ENCODE data around the gene SERP2. TPM values are rescaled to one million over a fixed set of nuclear protein-coding genes. Genes with fewer than 3 reads are reported as not detected.

Gene SERP2
- total RNA-seq, 1 donor from 2014 or later: 0.25 TPM

DNA sequence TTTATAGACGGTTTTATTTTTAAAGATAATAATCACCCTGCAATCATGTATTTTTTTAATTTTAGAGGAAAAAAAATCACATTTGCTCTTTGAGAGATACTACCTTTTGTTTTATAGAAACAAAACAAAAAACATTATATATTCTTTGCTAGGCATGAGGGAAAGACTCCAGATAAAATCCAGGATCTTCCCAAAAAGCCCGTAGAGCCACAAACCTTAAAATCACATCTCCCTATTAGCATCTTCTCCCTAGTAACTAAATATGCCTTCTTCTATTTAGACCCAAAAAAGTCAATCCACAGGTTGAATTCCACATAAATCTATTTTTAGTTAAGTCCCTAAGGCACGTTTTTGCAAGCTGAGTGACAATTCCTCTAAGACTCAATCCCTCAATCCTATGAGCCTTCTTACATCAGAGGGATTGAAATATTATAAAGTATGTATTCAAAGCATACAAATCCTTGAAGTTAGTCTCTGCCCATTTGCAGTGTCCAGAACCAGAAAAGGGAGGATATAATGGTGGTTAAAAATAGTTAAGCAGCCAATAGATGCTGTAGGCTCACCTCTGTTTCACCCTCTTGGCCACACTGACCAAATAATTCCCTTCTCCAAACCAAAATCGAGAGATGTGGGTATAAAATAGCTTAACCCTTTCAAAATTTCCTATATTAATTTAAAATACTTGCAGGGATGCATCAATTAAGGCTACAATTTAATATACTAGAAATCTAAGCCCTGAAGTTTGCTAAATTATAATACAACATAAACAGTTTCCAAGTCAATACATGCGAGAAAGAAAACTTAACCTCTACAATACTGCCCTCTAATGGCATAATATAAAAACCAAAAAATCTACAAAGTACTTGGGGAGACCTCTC lies 64.0 kb downstream of the SERP2 start:
- no peak overlapping the region for H3K4me3 Mint-ChIP-seq (ENCODE audit: low read depth)
- intact Hi-C loops (cut with micrococcal nuclease): loop anchor here (1.0 to 5.0 kb wide), 3 partner anchors 295 to 532 kb away; no protein-coding TSS in a partner anchor
- H3K9me3 Mint-ChIP-seq: no peaks in the 10 kb centered on the region
- H3K27me3 Mint-ChIP-seq (ENCODE audit: low read depth): peaks cover 76% of the 10 kb centered on the region
- H3K4me1 Mint-ChIP-seq (ENCODE audit: low read depth): peaks cover 17% of the 10 kb centered on the region
- peaks cover 2% of the 10 kb centered on the region for H3K36me3 Mint-ChIP-seq (ENCODE audit: low read depth)
- H3K27ac Mint-ChIP-seq: no peak overlapping the region
- DNase-seq (ENCODE audit: low spot score): no peak

GRCh38 chr13:44438234-44438579 lies 64.6 kb downstream of the SERP2 start:
- Mint-ChIP-seq H3K9me3 (no peaks in the 10 kb centered on the region), H3K4me3 (ENCODE audit: low read depth) (no peak overlapping the region), H3K27me3 (ENCODE audit: low read depth) (peaks cover 74% of the 10 kb centered on the region), H3K27ac (no peak overlapping the region), H3K4me1 (ENCODE audit: low read depth) (peaks cover 17% of the 10 kb centered on the region), H3K36me3 (ENCODE audit: low read depth) (peaks cover 2% of the 10 kb centered on the region)
- intact Hi-C loops (cut with micrococcal nuclease): loop anchor here (1.0 to 5.0 kb wide), 3 partner anchors 296 to 533 kb away; no protein-coding TSS in a partner anchor
- no peak for DNase-seq (ENCODE audit: low spot score)

- H3K4me3 Mint-ChIP-seq (ENCODE audit: low read depth): no peak overlapping the region
- no peak overlapping the region for H3K27ac Mint-ChIP-seq
- peaks cover 68% of the 10 kb centered on the region for H3K27me3 Mint-ChIP-seq (ENCODE audit: low read depth)
- peaks cover 2% of the 10 kb centered on the region for H3K36me3 Mint-ChIP-seq (ENCODE audit: low read depth)
- H3K4me1 Mint-ChIP-seq (ENCODE audit: low read depth): peaks cover 17% of the 10 kb centered on the region
- no peaks in the 10 kb centered on the region for H3K9me3 Mint-ChIP-seq
- intact Hi-C loops (cut with micrococcal nuclease): loop anchor here (5.0 kb wide), 1 partner anchor 297 kb away; no protein-coding TSS in a partner anchor
- no peak for DNase-seq (ENCODE audit: low spot score)
These were observed 65.9 kb downstream of the SERP2 start for GRCh38 chr13:44439452-44440024.

- H3K9me3 Mint-ChIP-seq: no peaks in the 10 kb centered on the region
- H3K4me3 Mint-ChIP-seq (ENCODE audit: low read depth): no peak overlapping the region
- peaks cover 17% of the 10 kb centered on the region for H3K4me1 Mint-ChIP-seq (ENCODE audit: low read depth)
- no peak for DNase-seq (ENCODE audit: low spot score)
- no peaks in the 10 kb centered on the region for H3K36me3 Mint-ChIP-seq (ENCODE audit: low read depth)
- peaks cover 68% of the 10 kb centered on the region for H3K27me3 Mint-ChIP-seq (ENCODE audit: low read depth)
- H3K27ac Mint-ChIP-seq: no peak overlapping the region
- intact Hi-C loops (cut with micrococcal nuclease): no loop called here
These were observed 66.5 kb downstream of the SERP2 start for GRCh38 chr13:44440046-44440608.

Other genes starting within 250 kb of the SERP2 start
- gene TSC22D1, start 202.5 kb downstream of the SERP2 start, total RNA-seq: 4.8 and 5.0 TPM in 2 replicates

Data from activated T-helper 2 cell treated with anti-CD3 and anti-CD28 coated beads, Interferon-gamma antibody, Interleukin-2, Interleukin-4, amounts not matched to agents 10 μg/mL and 5 μg/mL and 100 μg/mL, durations not matched to agents 14 hours and 24 hours and 36 hours (primary cell).